Heart left ventricle (tissue), 13 donors: Measurements from ENCODE around the gene COMP.

Source experiments
- CTCF ChIP-seq, 12 donors: fragments of 200-600 bp; sonication (generic) in 4 of 12; IDR thresholded peaks; one replicate each; pipeline versions ENCODE4 v1.5.0 to v1.8.0; 2018 to 2022; ENCODE audit warnings: antibody characterized with exemption in 12 of 12, mild to moderate bottlenecking in 5 of 12
- POLR2A ChIP-seq, 2 donors: fragments of 450-650 bp; IDR thresholded peaks; one replicate each; pipeline ENCODE4 v1.6.1; 2017; ENCODE audit warnings: antibody characterized with exemption in 2 of 2, mild to moderate bottlenecking in 2 of 2, moderate library complexity in 2 of 2
- donor health status: ischemic (EF 13 %, LVEDD 7.1; RV severe dilation, severe dysfunction).
- donor health status: DM: no; HTN: yes; CAD: no.
- donor health status: DM: no; HTN: no; CAD: no.
- donor health status: ischemic (EF 25% LVEDD 6.9; RV normal size, moderate dysfunction).
- donor health status: ischemic (EF 25% LVEDD 5.7; RV mildly dilated, moderate dysfunction).
- donor health status: ischemic (EF 35%, LVEDD 5.7; RV mildly dilated, moderate dysfunction).
- donor health status: nonischemic (EF 11% LVEDD 7.7; RV severe dilation, severe dysfunction).
- donor health status: DM: yes; HTN: yes; CAD: no.
- donor health status: PGD.
- donor health status: ischemic (EF 29% LVEDD 5.4; RV normal size, mild dysfunction).
- donor health status: nonischemic (EF 23%, LVEDD 6.1; RV moderate dilation, normal function).

DNA sequence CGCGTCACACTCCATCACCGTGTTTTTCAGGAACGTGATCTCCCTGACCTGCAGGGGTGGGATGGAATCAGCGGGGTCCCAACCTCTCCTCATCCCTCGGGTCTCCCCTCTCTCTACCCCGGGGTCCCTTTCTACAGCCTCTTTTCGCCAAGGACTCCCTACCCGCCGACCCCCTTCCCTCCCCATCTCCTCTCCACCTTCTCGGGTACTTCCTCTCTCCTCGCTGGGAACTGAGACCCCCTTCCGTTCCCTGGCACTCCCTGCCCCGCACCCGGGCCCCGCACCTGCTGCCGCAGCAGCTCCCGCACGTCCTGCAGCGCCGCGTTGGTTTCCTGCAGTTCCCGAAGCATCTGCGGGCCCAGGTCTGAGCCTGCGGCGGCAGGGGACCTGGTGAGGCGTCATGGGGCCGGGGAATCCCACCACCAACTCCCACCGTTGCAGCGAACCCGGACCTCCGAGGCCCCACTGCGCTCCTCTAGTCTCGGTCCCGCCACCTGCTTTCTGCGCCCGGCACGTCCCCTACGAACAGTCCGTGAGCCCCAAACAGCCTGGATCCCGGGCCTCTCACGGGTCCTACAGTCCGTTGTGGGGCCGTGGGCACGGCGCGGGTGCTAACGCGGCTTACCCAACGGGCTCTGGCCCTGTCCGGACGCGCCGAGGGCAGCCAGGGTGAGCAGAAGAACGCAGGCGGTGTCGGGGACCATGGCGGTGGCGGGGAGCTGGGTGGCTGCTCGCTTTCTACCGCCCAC lies at the start of gene COMP:
- no peak for TF ChIP-seq POLR2A (IDR thresholded peaks at IDR 0.05)
- no peak for TF ChIP-seq CTCF (IDR thresholded peaks at IDR 0.05)
